ENCODE measurements around the gene ZNF654.
"Not testable (repeated sequence)": the region's sequence is repeated elsewhere in the genome, so short reads cannot be mapped to it uniquely, and the experiment has no call there.

The ZNF654 gene

GRCh38 chr3:88058581-88059379 lies at the start of gene ZNF654, which contains the start of gene CGGBP1:
TSS of gene ZNF654 (plus strand) at chr3:88059255. CDS start at chr3:88059320, 65 bp downstream.
TSS of gene CGGBP1 (minus strand) at chr3:88059005. CDS start at chr3:88055976, 3,029 bp downstream.
- DNase-seq (ENCODE audit: insufficient read length, low spot score) (peak; percentile 55), FAIRE-seq (no peak)
- TF ChIP-seq, protein P1, sequence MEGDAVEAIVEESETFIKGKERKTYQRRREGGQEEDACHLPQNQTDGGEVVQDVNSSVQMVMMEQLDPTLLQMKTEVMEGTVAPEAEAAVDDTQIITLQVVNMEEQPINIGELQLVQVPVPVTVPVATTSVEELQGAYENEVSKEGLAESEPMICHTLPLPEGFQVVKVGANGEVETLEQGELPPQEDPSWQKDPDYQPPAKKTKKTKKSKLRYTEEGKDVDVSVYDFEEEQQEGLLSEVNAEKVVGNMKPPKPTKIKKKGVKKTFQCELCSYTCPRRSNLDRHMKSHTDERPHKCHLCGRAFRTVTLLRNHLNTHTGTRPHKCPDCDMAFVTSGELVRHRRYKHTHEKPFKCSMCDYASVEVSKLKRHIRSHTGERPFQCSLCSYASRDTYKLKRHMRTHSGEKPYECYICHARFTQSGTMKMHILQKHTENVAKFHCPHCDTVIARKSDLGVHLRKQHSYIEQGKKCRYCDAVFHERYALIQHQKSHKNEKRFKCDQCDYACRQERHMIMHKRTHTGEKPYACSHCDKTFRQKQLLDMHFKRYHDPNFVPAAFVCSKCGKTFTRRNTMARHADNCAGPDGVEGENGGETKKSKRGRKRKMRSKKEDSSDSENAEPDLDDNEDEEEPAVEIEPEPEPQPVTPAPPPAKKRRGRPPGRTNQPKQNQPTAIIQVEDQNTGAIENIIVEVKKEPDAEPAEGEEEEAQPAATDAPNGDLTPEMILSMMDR (IDR thresholded peaks at IDR 0.05; ENCODE audit: insufficient read depth, missing control alignments), result no peak

DNA sequence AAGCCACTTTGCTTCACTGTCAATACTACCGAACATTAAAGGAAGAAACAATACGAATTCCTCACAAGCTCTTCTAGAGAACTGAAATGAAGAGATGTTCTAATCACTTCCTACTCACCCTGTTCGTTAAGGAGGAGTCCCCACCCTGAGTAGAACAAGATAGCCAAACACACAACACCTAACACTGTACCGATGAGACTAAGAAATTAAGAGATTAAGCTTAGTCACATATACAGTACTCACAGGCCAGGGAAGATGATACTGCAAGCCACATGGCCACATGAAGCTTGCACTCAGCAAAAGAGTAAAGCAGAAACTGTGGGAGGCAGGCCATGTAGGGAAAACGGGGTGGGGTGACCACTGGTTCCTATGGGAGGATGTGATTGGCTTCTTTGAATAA lies 48.2 kb upstream of the ZNF654 start:
- DNase-seq (ENCODE audit: insufficient read length, low spot score) (no peak), FAIRE-seq (no peak)
- TF ChIP-seq, protein P1 (IDR thresholded peaks at IDR 0.05; ENCODE audit: insufficient read depth, missing control alignments), result no peak

DNA sequence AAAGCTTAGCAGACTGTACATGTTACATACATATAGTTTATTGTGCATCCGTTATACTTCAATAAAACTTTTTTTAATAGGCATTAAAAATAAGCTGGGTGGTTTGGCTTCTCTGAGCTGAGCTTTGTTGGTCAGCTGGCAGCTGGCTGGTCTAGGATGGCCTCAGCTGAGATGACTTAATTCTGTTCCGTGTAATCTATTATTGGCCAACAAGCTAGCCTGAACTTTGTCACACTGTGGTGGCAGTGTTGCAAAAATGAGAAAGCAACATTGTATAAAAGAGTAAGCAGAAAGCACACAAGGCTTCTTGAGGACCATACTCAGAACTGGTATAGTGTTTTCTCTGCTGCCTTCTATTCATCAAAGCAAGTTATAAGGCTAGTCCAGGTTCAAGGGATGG lies 45.5 kb upstream of the ZNF654 start:
- no peak for DNase-seq (ENCODE audit: insufficient read length, low spot score)
- TF ChIP-seq, protein P1 (IDR thresholded peaks at IDR 0.05; ENCODE audit: insufficient read depth, missing control alignments), result no peak
- no peak for FAIRE-seq

GRCh38 chr3:88015656-88016055 lies 43.4 kb upstream of the ZNF654 start:
- DNase-seq (ENCODE audit: insufficient read length, low spot score); FAIRE-seq: not testable (repeated sequence)

DNA sequence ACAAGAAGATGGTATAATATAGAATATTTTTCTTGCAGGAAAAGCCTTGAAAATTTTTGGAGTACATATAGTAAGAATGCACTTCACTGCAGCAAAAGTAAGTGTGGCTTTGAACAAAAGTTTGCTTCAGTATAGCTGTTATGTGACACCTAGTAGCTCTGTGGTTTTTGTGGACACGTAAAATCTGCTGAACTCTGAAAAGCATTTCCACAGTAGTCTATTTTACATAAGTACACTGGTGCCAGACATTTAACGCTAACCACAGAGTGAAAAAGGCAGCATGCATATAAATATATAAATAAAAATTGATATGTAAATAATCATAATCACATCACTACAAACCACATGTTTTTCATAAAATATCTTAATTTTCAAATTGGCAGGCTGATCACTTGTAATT lies 40.0 kb upstream of the ZNF654 start:
- TF ChIP-seq, protein P1 (IDR thresholded peaks at IDR 0.05; ENCODE audit: insufficient read depth, missing control alignments), result no peak

DNA sequence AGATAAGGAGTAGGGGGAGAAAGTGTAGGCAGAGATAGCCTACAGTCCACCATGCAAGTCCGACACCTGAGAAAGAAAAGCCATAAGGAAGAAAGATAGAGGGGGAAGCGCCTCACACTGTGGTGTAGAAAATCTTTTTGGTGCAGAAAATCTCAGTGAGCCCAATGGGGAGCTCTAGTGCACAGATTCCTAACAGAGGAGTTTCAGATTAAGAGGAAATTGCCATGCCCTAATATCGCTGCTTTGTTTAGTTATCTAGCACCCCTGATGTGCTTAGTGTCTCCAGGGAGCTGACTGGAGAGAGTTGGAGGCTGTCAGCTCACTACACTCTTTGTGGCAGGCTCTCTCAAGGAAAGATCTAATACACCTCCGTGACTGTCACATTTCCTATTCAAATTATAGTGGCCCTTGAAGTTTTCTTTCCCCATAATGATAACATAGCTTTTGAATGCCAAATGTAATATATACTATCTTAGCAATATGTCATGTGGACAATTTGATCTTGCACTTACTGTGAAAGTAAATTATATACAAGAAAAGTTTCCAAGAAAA lies 34.0 kb upstream of the ZNF654 start:
- FAIRE-seq, result no peak
- TF ChIP-seq, protein P1 (IDR thresholded peaks at IDR 0.05; ENCODE audit: insufficient read depth, missing control alignments), result no peak
- DNase-seq (ENCODE audit: insufficient read length, low spot score), result no peak

More for the DNA sequence above, 40.0 kb upstream of the ZNF654 start:
- no peak for FAIRE-seq
- DNase-seq (ENCODE audit: insufficient read length, low spot score), result no peak

DNA sequence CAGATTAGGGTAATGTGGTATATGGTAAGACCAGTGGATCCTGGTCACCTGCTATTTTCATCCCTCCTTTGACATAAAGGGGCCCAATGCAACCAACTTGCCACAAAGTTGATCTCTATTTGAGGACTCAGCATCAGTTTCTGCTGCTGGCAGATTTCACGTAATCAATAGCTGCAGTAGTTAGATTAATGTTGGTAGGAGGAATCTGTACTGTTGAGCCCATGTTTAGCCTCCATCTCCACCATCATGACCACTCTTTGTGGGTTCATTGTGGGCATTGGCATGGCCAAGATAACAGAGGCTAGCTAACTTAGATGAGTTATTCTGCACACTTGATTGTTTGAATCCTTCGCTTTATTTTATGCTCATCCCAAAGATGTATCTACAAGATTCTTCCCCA lies 30.2 kb upstream of the ZNF654 start:
- TF ChIP-seq, protein P1 (IDR thresholded peaks at IDR 0.05; ENCODE audit: insufficient read depth, missing control alignments), result no peak
- DNase-seq (ENCODE audit: insufficient read length, low spot score) (no peak), FAIRE-seq (no peak)
